Measurements from ENCODE around the gene ASCL5. TPM values are rescaled to one million over a fixed set of nuclear protein-coding genes. Genes with fewer than 3 reads are reported as not detected.
"Not testable (repeated sequence)": the region's sequence is repeated elsewhere in the genome, so short reads cannot be mapped to it uniquely, and the experiment has no call there.

ASCL5 gene
- total and polyA plus RNA-seq, 2 of the 13 experiments (the other 11 are each of a cell fraction or from before 2014, with no cell fraction given), result not detected

GRCh38 chr1:201163707-201164106 lies 36.7 kb upstream of the ASCL5 start:
- Histone ChIP-seq H3K9me3 (ENCODE audit: low read length) (no peaks in the 10 kb centered on the region), H3K79me2 (ENCODE audit: insufficient read depth, low read length) (no peaks in the 10 kb centered on the region), H2AFZ (ENCODE audit: low read length) (no peak overlapping the region), H3K27ac (ENCODE audit: extremely low read length, insufficient read depth, low read length) (no peak overlapping the region), H3K9ac (ENCODE audit: insufficient read depth, low read depth, low read length) (no peak overlapping the region), H3K4me1 (ENCODE audit: insufficient read depth, low read length) (no peaks in the 10 kb centered on the region; the same call in 1 of the 2 replicates), H3K36me3 (replicated peaks in 1 of 2; ENCODE audit: control insufficient read depth in 1 of 2, insufficient read depth in 2 of 2, low read length in 2 of 2) (no peaks in the 10 kb centered on the region), H3K27me3 (ENCODE audit: control insufficient read depth in 1 of 2, insufficient read depth in 2 of 2, low read length in 2 of 2) (no peaks in the 10 kb centered on the region; a peak in 1 of 5 replicates), H3K4me3 (replicated peaks in 1 of 3; ENCODE audit: insufficient read depth in 1 of 3, low read depth in 2 of 3, low read length in 3 of 3) (no peak overlapping the region), H3K4me2 (ENCODE audit: low read depth, low read length) (no peak overlapping the region), H4K20me1 (ENCODE audit: insufficient read depth, low read length) (no peaks in the 10 kb centered on the region)
- in situ Hi-C loops (cut with HindIII; ENCODE audit: extremely low pct_ligation_motif_present, low pct_unique_long_range_greater_than_20kb) (no loop called here), intact Hi-C loops (cut with micrococcal nuclease; ENCODE audit: unreplicated experiment) (no loop called here)
- 66% methylated on average over 4 of the region's 4 CpGs for WGBS (ENCODE audit: low lambda C conversion rate)
- TF ChIP-seq ZNF256 (CRISPR knock-in tag; conservative IDR thresholded peaks at IDR 0.05), result no peak
- no peak for TF ChIP-seq ZBTB21 (CRISPR knock-in tag; IDR thresholded peaks at IDR 0.05)
- no peak for TF ChIP-seq ASH2L (IDR thresholded peaks at IDR 0.05; ENCODE audit: insufficient read length, low read depth, low read length)
- TF ChIP-seq BCLAF1 (IDR thresholded peaks at IDR 0.05), result no peak
- no peak for TF ChIP-seq NFKBIZ (CRISPR knock-in tag; IDR thresholded peaks at IDR 0.05)
- no peak for TF ChIP-seq KDM5A (IDR thresholded peaks at IDR 0.05; ENCODE audit: borderline replicate concordance, low read length)
- TF ChIP-seq MXD4 (CRISPR knock-in tag; IDR thresholded peaks at IDR 0.05), result no peak
- TF ChIP-seq ZBTB14 (CRISPR knock-in tag; IDR thresholded peaks at IDR 0.05), result no peak
- TF ChIP-seq PAF1 (CRISPR knock-in tag; IDR thresholded peaks at IDR 0.05), result no peak
- no peak for TF ChIP-seq U2AF2 (IDR thresholded peaks at IDR 0.05; ENCODE audit: low read depth, low read length)
- TF ChIP-seq PRPF4 (IDR thresholded peaks at IDR 0.05; ENCODE audit: low read depth, low read length, poor library complexity, severe bottlenecking), result no peak
- TF ChIP-seq TMF1 (CRISPR knock-in tag; IDR thresholded peaks at IDR 0.05; ENCODE audit: low read depth), result no peak
- no peak for TF ChIP-seq MAFG (CRISPR knock-in tag; IDR thresholded peaks at IDR 0.05)
- no peak for TF ChIP-seq MAF1 (CRISPR knock-in tag; IDR thresholded peaks at IDR 0.05; ENCODE audit: borderline replicate concordance)
- no peak for TF ChIP-seq KDM3A (CRISPR knock-in tag; IDR thresholded peaks at IDR 0.05; ENCODE audit: low read depth)
- FAIRE-seq (no peak), DNase-seq (ENCODE audit: low spot score) (no peak), ATAC-seq (no peak)
- ChIA-PET POLR2A (interaction anchor here (1.5 kb wide), 1 partner anchor 10 kb away, joined by 3 read pairs; the partner anchor contains the start of gene TMEM9), CTCF (ENCODE audit: low intra/inter-chr PET ratio, low total read pairs) (no interaction called here)
- BruUV-seq (replicated peaks), result no TSS peak

GRCh38 chr1:201163036-201163435 lies 36.1 kb upstream of the ASCL5 start:
- H3K9me3 ChIP-seq (ENCODE audit: low read length); intact Hi-C loops (cut with micrococcal nuclease; ENCODE audit: unreplicated experiment); BruUV-seq (replicated peaks); CTCF ChIA-PET (ENCODE audit: low intra/inter-chr PET ratio, low total read pairs); H3K4me2 ChIP-seq (ENCODE audit: low read depth, low read length); FAIRE-seq; H3K27me3 ChIP-seq (ENCODE audit: control insufficient read depth in 1 of 2, insufficient read depth in 2 of 2, low read length in 2 of 2); H3K27ac ChIP-seq (ENCODE audit: extremely low read length, insufficient read depth, low read length); H3K4me1 ChIP-seq (ENCODE audit: insufficient read depth, low read length); ATAC-seq; H4K20me1 ChIP-seq (ENCODE audit: insufficient read depth, low read length); H3K4me3 ChIP-seq (replicated peaks in 1 of 3; ENCODE audit: insufficient read depth in 1 of 3, low read depth in 2 of 3, low read length in 3 of 3); H3K9ac ChIP-seq (ENCODE audit: insufficient read depth, low read depth, low read length); H3K79me2 ChIP-seq (ENCODE audit: insufficient read depth, low read length); in situ Hi-C loops (cut with HindIII; ENCODE audit: extremely low pct_ligation_motif_present, low pct_unique_long_range_greater_than_20kb); H3K36me3 ChIP-seq (replicated peaks in 1 of 2; ENCODE audit: control insufficient read depth in 1 of 2, insufficient read depth in 2 of 2, low read length in 2 of 2); H2AFZ ChIP-seq (ENCODE audit: low read length); DNase-seq (ENCODE audit: low spot score): not testable (repeated sequence)
- 94% methylated on average over 8 of the region's 8 CpGs for WGBS (ENCODE audit: low lambda C conversion rate)
- POLR2A ChIA-PET, result interaction anchor here (1.5 kb wide), 1 partner anchor 9 kb away, joined by 3 read pairs; the partner anchor contains the start of gene TMEM9
